Measurements from ENCODE around the gene FRRS1.

DNA sequence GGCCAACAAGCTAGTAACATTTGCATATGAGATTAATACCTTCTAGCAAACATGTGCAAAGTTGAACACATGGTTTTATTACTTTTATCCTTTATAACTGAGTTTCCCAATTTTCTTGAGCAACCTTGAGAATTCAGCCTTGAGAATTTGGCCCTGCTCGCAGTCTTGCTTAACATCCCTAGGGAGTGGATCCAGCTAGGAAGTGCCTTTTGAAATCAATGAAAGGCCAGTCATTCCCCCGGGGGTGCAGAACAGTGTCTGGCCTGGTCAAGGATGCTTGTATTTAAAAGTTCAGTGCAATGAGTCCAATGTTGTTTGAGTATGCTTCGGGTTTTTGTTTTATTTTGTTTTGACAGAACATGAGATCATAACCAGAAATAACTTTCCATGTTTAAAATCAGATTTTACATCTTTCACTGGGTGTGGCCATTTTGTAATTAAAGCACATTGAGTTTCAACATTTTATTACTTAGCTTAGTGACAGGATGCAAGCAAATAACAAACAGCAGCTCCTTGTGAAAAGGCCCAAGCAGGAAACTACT lies 103.8 kb downstream of the FRRS1 start:
- TF ChIP-seq, protein P1, sequence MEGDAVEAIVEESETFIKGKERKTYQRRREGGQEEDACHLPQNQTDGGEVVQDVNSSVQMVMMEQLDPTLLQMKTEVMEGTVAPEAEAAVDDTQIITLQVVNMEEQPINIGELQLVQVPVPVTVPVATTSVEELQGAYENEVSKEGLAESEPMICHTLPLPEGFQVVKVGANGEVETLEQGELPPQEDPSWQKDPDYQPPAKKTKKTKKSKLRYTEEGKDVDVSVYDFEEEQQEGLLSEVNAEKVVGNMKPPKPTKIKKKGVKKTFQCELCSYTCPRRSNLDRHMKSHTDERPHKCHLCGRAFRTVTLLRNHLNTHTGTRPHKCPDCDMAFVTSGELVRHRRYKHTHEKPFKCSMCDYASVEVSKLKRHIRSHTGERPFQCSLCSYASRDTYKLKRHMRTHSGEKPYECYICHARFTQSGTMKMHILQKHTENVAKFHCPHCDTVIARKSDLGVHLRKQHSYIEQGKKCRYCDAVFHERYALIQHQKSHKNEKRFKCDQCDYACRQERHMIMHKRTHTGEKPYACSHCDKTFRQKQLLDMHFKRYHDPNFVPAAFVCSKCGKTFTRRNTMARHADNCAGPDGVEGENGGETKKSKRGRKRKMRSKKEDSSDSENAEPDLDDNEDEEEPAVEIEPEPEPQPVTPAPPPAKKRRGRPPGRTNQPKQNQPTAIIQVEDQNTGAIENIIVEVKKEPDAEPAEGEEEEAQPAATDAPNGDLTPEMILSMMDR (IDR thresholded peaks at IDR 0.05), result no peak
- no peak for TF ChIP-seq POLR2A (IDR thresholded peaks at IDR 0.05)

Data from Peyer's patch (tissue), 4 donors.